ENCODE data around the gene ZNG1F. TPM values are rescaled to one million over a fixed set of nuclear protein-coding genes. Genes with fewer than 3 reads are reported as not detected.
"Not testable (repeated sequence)": the region's sequence is repeated elsewhere in the genome, so short reads cannot be mapped to it uniquely, and the experiment has no call there.

The ZNG1F gene
- total RNA-seq, 2 donors from 2014 or later: 9.3 to 12.1 TPM

DNA sequence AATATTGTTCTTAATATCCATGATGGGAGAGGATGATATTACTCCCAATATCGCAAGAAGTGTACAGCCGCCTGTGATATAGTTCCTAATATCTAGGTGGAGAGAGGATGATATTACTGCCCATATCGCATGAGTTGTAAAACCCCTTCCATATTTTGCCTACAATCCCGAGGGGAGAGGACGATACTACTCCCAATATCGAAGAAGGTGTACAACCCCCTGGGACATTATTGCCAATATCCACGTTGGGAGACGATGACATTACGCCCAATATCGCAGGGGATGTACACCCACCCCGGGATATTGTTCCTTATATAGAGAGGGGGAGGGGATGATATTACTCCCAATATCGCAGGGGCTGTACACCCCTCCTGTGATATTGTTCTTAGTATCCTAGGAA lies 77.7 kb downstream of the ZNG1F start:
- H3K9me3 ChIP-seq; H3K36me3 ChIP-seq; intact Hi-C loops (cut with DNase I); H3K9ac ChIP-seq (ENCODE audit: low read depth in 2 of 2, low read length in 2 of 2); H3K4me3 ChIP-seq; DNase-seq; H3K27me3 ChIP-seq; H3K27ac ChIP-seq; H3K4me1 ChIP-seq: not testable (repeated sequence)

DNA sequence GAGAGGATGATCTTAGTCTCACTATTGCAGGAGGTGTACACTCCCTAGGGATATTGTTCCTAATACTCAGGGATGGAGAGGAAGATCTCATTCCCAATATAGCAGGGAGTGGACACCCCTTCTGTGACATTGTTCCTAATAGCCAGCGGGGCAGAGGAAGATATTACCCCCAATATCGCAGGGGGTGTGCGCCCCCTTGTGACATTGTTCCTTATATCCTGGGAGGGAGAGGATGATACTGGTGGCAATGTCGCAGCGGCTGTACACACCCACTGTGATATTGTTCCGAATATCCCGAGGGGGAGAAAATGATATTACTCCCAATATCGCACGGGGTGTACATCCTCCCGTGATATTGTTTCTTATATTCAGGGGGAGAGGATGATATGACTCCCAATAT lies 78.2 kb downstream of the ZNG1F start:
- H3K4me3 ChIP-seq; H3K4me1 ChIP-seq; H3K36me3 ChIP-seq; H3K27me3 ChIP-seq; DNase-seq; H3K27ac ChIP-seq; intact Hi-C loops (cut with DNase I); H3K9ac ChIP-seq (ENCODE audit: low read depth in 2 of 2, low read length in 2 of 2); H3K9me3 ChIP-seq: not testable (repeated sequence)

DNA sequence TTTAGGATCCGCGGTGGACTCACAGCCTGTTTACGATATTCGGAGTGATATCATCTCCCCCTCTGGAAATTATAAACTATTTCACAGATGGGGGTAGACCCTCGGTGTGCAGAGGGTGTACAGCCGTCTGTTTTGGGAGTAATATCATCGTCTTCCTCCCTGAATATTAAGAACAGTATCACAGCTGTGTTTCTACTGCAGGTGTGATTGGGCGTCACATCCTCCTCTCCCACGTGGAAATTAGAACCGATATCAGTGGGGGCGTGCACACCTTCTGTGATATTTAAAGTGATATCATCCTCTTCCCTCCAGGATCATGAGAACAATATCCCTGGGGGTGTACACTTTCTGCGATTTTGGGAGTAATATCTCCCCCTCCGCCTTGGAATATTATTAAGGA lies 79.9 kb downstream of the ZNG1F start:
- intact Hi-C loops (cut with DNase I); H3K9ac ChIP-seq (ENCODE audit: low read depth in 2 of 2, low read length in 2 of 2); DNase-seq; H3K36me3 ChIP-seq; H3K27ac ChIP-seq; H3K27me3 ChIP-seq; H3K4me3 ChIP-seq; H3K4me1 ChIP-seq; H3K9me3 ChIP-seq: not testable (repeated sequence)

DNA sequence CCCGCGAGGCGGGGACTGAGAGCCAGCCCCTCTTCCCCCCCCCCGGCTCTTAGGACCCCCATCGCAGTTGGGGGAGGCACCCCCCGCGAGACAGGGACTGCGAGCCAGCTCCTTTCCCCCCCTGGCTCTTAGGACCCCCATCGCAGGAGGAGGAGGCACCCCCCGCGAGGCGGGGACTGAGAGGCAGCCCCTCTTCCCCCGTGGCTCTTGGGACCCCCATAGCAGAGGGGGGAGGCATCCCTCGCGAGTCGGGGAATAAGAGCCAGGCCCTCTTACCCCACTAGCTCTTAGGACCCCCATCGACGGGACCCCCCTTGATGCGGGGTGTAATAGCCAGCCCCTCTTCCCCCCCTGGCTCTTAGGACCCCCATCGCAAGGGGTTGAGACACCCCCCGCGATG lies 80.3 kb downstream of the ZNG1F start:
- DNase-seq; H3K4me1 ChIP-seq; H3K9ac ChIP-seq (ENCODE audit: low read depth in 2 of 2, low read length in 2 of 2); intact Hi-C loops (cut with DNase I); H3K4me3 ChIP-seq; H3K27ac ChIP-seq; H3K9me3 ChIP-seq; H3K36me3 ChIP-seq; H3K27me3 ChIP-seq: not testable (repeated sequence)

DNA sequence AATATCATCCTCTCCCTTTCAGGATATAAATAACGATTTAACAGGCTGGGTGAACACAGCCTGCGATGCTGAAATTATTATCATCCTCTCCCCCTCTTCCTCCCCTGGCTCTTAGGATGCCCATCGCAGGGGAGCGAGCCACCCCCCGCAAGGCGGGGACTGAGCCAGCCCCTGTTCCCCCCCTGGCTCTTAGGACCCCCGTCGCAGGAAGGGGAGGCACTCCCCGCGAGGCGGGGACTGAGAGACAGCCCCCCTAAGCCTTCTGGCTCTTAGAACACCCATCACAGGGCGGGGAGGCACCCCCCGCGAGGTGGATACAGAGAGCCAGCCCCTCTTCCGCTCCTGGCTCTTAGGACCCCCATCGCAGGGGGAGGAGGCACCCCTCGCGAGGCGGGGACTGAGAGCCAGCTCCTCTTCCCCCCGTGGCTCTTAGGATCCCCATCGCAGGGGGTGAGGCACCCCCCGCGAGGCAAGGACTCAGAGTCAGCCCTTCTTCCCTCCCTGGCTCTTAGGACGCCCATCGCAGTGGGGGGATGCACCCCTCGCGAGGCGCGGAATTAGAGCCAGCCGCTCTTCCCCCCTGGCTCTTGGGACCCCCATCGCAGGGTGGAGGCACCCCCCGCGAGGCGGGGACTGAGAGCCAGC lies 82.5 kb downstream of the ZNG1F start:
- H3K27ac ChIP-seq; DNase-seq; intact Hi-C loops (cut with DNase I): not testable (repeated sequence)

DNA sequence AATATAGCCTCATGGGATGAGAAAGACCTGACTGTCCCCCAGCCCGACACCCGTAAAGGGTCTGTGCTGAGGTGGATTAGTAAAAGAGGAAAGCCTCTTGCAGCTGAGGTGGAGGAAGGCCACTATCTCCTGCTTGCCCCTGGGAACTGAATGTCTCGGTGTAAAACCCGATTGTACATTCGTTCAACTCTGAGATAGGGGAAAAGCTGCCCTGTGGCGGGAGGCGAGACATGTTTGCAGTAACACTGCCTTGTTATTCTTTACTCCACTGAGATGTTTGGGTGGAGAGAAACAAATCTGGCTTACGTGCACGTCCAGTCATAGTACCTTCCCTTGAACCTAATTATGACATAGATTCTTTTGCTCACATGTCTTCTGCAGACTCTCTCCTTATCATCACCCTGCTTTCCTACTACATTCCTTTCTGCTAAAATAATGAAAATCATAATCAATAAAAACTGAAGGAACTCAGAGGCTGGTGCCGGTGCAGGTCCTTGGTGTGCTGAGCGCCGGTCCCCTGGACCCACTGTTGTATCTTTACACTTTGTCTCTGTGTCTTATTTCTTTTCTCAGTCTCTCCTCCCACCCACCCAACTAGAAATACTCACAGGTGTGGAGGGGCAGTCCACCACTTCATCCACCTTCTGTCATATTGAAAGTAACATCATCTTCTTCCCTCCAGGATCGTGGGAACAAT lies 83.4 kb downstream of the ZNG1F start:
- DNase-seq; H3K9ac ChIP-seq (ENCODE audit: low read depth in 2 of 2, low read length in 2 of 2); intact Hi-C loops (cut with DNase I); H3K27me3 ChIP-seq; H3K4me1 ChIP-seq; H3K27ac ChIP-seq; H3K36me3 ChIP-seq; H3K9me3 ChIP-seq; H3K4me3 ChIP-seq: not testable (repeated sequence)

More for the DNA sequence above, 82.5 kb downstream of the ZNG1F start:
- H3K9ac ChIP-seq (ENCODE audit: low read depth in 2 of 2, low read length in 2 of 2); H3K9me3 ChIP-seq; H3K36me3 ChIP-seq; H3K4me3 ChIP-seq; H3K4me1 ChIP-seq; H3K27me3 ChIP-seq: not testable (repeated sequence)

DNA sequence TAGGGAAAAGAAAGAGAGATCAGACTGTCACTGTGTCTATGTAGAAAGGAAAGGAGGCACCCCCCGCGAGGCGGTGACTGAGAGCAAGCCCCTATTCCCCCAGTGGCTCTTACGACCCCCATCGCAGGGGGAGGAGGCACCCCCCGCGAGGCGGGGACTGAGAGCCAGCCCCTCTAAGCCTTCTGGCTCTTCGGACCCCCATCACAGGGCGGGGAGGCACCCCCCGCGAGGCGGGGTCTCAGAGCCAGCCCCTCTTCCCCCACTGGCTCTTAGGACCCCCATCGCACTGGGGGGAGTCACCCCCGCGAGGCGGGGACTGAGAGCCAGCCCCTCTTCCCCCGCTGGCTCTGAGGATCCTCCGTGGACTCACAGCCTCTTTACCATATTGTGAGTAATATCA lies 84.6 kb downstream of the ZNG1F start:
- H3K4me1 ChIP-seq; H3K36me3 ChIP-seq; H3K9ac ChIP-seq (ENCODE audit: low read depth in 2 of 2, low read length in 2 of 2); H3K9me3 ChIP-seq; H3K4me3 ChIP-seq; H3K27ac ChIP-seq; DNase-seq; H3K27me3 ChIP-seq; intact Hi-C loops (cut with DNase I): not testable (repeated sequence)

DNA sequence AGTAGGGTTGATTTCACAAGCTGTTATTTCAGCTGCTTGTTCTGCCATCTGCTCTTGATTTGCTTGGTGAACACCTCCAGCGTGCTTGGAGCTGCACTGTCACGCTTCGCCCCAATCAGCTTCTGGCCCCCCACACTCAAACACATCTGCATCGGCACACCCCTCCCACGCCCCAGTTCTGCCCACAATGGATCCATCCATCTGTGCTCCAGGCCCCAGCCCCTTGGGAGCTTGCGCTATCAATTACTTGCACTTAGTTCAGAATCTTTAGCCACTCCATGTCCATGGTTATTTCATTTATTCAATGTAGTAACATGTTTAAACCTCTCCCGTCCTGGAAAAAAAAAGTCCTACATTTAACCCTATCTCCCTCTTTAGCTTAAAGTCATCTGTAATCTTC lies 88.6 kb downstream of the ZNG1F start:
- H3K36me3 ChIP-seq; DNase-seq; H3K27ac ChIP-seq; H3K4me1 ChIP-seq; intact Hi-C loops (cut with DNase I); H3K4me3 ChIP-seq; H3K9ac ChIP-seq (ENCODE audit: low read depth in 2 of 2, low read length in 2 of 2); H3K9me3 ChIP-seq; H3K27me3 ChIP-seq: not testable (repeated sequence)

DNA sequence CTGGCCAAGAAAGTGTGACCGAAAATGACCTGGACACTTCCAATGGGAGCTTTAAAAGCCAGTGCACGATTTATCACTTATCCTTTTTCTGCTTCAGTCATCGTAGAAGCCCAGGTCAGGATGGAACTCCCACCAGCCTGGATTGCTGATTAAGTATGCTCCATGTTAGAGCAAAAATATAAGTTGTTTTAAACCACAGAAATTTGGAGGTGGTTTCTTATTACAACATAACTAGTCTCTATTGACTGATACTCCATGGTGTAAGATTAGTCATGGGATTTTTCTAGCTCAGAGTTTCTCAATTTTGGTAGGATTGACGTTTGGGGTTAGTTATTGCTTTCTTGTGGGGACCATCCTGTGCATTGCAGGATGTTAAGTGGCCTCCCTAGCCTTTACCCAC lies 90.4 kb downstream of the ZNG1F start:
- H3K4me3 ChIP-seq; H3K27ac ChIP-seq; DNase-seq; H3K27me3 ChIP-seq; intact Hi-C loops (cut with DNase I); H3K9ac ChIP-seq (ENCODE audit: low read depth in 2 of 2, low read length in 2 of 2); H3K4me1 ChIP-seq; H3K9me3 ChIP-seq; H3K36me3 ChIP-seq: not testable (repeated sequence)

DNA sequence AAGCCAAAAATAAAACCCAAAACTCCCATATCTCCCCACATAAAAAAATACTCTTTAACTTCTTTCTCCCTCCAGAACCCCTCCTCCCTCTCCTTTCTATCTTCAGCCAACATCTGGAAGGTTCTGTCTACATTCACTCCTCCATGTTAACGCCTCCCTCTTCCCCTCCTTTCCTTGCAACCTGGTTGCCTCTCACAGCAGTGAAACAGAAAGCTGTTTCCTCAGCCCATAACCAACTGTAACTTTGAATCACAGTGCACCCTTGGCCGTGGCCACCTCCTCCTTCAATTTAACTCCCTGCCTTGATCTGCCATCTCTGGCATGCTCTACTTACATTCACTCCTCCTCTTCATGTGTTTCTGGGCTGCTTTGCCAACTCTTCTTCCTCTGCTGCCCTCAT lies 94.1 kb downstream of the ZNG1F start:
- H3K36me3 ChIP-seq; intact Hi-C loops (cut with DNase I); H3K4me3 ChIP-seq; H3K27me3 ChIP-seq; H3K9ac ChIP-seq (ENCODE audit: low read depth in 2 of 2, low read length in 2 of 2); H3K4me1 ChIP-seq; DNase-seq; H3K9me3 ChIP-seq; H3K27ac ChIP-seq: not testable (repeated sequence)

DNA sequence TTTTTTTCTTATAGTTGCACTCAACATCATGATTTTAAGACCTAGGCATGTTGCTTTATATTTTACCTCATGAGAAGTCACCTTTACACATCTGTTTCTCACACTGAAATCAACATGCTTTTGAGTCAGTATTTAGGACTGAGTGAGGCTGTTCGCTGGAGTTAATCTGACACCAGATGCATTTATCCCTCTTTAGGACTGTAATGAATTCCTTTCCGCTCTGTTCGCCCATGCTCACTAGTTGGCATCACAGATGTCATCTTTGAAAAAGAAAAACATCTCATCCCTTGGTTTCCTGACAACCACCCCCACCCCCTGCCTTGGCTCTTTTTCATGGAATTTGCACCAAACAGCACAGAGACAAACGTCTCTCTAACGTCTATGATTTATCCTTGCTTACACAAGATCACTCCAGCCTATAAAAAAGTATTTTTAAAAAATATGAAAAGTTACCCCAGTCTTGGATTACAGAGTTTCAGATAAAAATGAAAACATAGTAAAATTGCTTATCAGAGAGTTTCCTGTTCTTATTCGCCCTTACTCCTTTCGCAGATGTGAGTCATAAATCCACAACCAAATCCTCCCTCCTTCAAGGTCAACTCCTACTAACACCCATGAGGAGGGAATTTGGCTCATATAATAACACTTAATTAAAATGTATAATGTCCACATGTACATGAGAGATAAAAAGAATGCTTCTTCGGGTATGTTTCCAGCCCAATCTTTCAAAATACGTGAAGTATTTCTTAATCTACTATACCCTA lies 94.9 kb downstream of the ZNG1F start:
- H3K27ac ChIP-seq; H3K4me3 ChIP-seq; intact Hi-C loops (cut with DNase I); H3K27me3 ChIP-seq; H3K4me1 ChIP-seq; H3K36me3 ChIP-seq; DNase-seq; H3K9me3 ChIP-seq; H3K9ac ChIP-seq (ENCODE audit: low read depth in 2 of 2, low read length in 2 of 2): not testable (repeated sequence)

DNA sequence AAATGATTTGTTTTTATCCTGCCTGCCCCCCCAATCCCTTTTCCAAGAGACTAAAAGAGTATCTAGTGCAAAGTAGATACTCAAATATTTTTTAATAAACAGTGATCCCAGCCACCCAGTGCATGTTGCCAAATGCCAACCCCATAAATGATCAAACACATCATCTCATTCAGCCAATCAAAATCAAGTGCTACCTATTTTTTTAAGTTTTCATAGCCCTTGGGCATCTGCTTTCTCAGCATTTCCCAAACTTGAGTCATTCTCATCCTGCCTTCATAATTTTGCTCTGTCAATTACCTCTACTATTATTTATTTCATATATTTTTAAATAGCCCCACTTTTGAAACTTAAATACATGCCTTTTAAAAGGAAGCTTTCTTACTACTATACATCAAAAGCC lies 98.2 kb downstream of the ZNG1F start:
- H3K27me3 ChIP-seq; H3K4me1 ChIP-seq; DNase-seq; H3K9me3 ChIP-seq; H3K27ac ChIP-seq; intact Hi-C loops (cut with DNase I); H3K9ac ChIP-seq (ENCODE audit: low read depth in 2 of 2, low read length in 2 of 2); H3K36me3 ChIP-seq; H3K4me3 ChIP-seq: not testable (repeated sequence)

DNA sequence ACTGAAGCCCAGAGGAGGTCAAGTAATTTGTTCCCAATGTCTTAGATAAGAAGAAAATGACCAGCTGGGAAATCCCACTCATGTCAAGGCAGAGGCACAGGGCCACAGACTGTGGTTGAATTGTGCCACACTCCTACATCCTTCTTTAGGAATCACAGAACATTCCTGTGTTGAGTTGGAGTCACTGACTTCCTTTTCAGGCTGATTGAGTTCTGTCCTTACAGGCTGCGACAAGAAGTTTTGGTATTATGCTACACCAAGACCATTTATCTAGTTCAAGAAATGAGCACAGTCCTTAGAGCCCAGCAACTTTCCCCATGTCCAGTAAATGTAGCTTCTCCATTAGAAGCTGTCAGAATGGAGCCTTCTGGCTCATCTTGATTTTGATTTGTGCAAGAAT lies 98.7 kb downstream of the ZNG1F start:
- H3K27me3 ChIP-seq; H3K9ac ChIP-seq (ENCODE audit: low read depth in 2 of 2, low read length in 2 of 2); H3K4me1 ChIP-seq; H3K27ac ChIP-seq; intact Hi-C loops (cut with DNase I); H3K4me3 ChIP-seq; H3K9me3 ChIP-seq; DNase-seq; H3K36me3 ChIP-seq: not testable (repeated sequence)

Measured in colonic mucosa (tissue), 4 donors.